HG03520 (cell line): ENCODE results near the gene POLR3A.

ENCODE experiments used
- ATAC-seq: cut with Tn5 transposase; IDR thresholded peaks from one replicate; pipeline ENCODE4 v1.9.1; 2021; ENCODE audit warnings: mild to moderate bottlenecking, moderate library complexity; ENCODE audit not compliant: unreplicated experiment

The POLR3A gene

GRCh38 chr10:77922055-77922454 is 107.3 kb downstream of the POLR3A start:
- ATAC-seq: no peak

- ATAC-seq: no peak
These were observed 107.9 kb downstream of the POLR3A start for GRCh38 chr10:77921395-77921794.

- no peak for ATAC-seq
These were observed 108.8 kb downstream of the POLR3A start for GRCh38 chr10:77920495-77920894.

- no peak for ATAC-seq
These were observed 109.6 kb downstream of the POLR3A start for GRCh38 chr10:77919713-77920108.
